ENCODE data around the gene IL19.

IL19 gene

GRCh38 chr1:206796981-206797402 lies 26.4 kb downstream of the IL19 start:
- no peak overlapping the region for H3K27ac Mint-ChIP-seq

GRCh38 chr1:206797534-206798383 lies 27.2 kb downstream of the IL19 start:
- H3K4me1 Mint-ChIP-seq (ENCODE audit: low read depth) = peaks cover 77% of the 10 kb centered on the region
- no peak overlapping the region for H3K27ac Mint-ChIP-seq
- H3K36me3 Mint-ChIP-seq (ENCODE audit: low read depth) = no peaks in the 10 kb centered on the region
- no peak overlapping the region for H3K4me3 Mint-ChIP-seq
- no peaks in the 10 kb centered on the region for H3K9me3 Mint-ChIP-seq
- DNase-seq = no peak
- H3K27me3 Mint-ChIP-seq = no peaks in the 10 kb centered on the region

More at GRCh38 chr1:206796981-206797402, 26.4 kb downstream of the IL19 start:
- Mint-ChIP-seq H3K27me3 (no peaks in the 10 kb centered on the region), H3K4me1 (ENCODE audit: low read depth) (peaks cover 77% of the 10 kb centered on the region), H3K4me3 (no peak overlapping the region), H3K36me3 (ENCODE audit: low read depth) (no peaks in the 10 kb centered on the region), H3K9me3 (no peaks in the 10 kb centered on the region)
- no peak for DNase-seq

- no peaks in the 10 kb centered on the region for H3K36me3 Mint-ChIP-seq (ENCODE audit: low read depth)
- DNase-seq = no peak
- H3K4me1 Mint-ChIP-seq (ENCODE audit: low read depth) = peaks cover 77% of the 10 kb centered on the region
- H3K27ac Mint-ChIP-seq = peak overlapping the region; percentile 67
- H3K9me3 Mint-ChIP-seq = no peaks in the 10 kb centered on the region
- H3K27me3 Mint-ChIP-seq = no peaks in the 10 kb centered on the region
- H3K4me3 Mint-ChIP-seq = no peak overlapping the region
These were observed 27.9 kb downstream of the IL19 start for GRCh38 chr1:206798384-206798996.

GRCh38 chr1:206799311-206799710 lies 28.7 kb downstream of the IL19 start:
- DNase-seq = no peak
- Mint-ChIP-seq H3K27me3 (no peaks in the 10 kb centered on the region), H3K4me3 (no peak overlapping the region), H3K27ac (no peak overlapping the region), H3K36me3 (ENCODE audit: low read depth) (no peaks in the 10 kb centered on the region), H3K9me3 (no peaks in the 10 kb centered on the region), H3K4me1 (ENCODE audit: low read depth) (peaks cover 77% of the 10 kb centered on the region)

GRCh38 chr1:206800411-206800810 lies 29.8 kb downstream of the IL19 start:
- peaks cover 77% of the 10 kb centered on the region for H3K4me1 Mint-ChIP-seq (ENCODE audit: low read depth)

GRCh38 chr1:206800891-206801290 lies 30.3 kb downstream of the IL19 start:
- Mint-ChIP-seq H3K27ac (no peak overlapping the region), H3K9me3 (no peaks in the 10 kb centered on the region), H3K36me3 (ENCODE audit: low read depth) (no peaks in the 10 kb centered on the region), H3K4me1 (ENCODE audit: low read depth) (peaks cover 78% of the 10 kb centered on the region), H3K4me3 (no peak overlapping the region), H3K27me3 (no peaks in the 10 kb centered on the region)
- no peak for DNase-seq

More at GRCh38 chr1:206800411-206800810, 29.8 kb downstream of the IL19 start:
- H3K9me3 Mint-ChIP-seq = no peaks in the 10 kb centered on the region
- H3K27me3 Mint-ChIP-seq = no peaks in the 10 kb centered on the region
- no peak overlapping the region for H3K4me3 Mint-ChIP-seq
- no peaks in the 10 kb centered on the region for H3K36me3 Mint-ChIP-seq (ENCODE audit: low read depth)
- no peak overlapping the region for H3K27ac Mint-ChIP-seq
- DNase-seq = no peak

GRCh38 chr1:206801467-206801866 lies 30.9 kb downstream of the IL19 start:
- Mint-ChIP-seq H3K4me1 (ENCODE audit: low read depth) (peaks cover 82% of the 10 kb centered on the region), H3K27ac (peak overlapping the region; percentile 58), H3K4me3 (no peak overlapping the region), H3K36me3 (ENCODE audit: low read depth) (no peaks in the 10 kb centered on the region), H3K27me3 (no peaks in the 10 kb centered on the region), H3K9me3 (no peaks in the 10 kb centered on the region)
- no peak for DNase-seq

- Mint-ChIP-seq H3K27me3 (no peaks in the 10 kb centered on the region), H3K27ac (peak overlapping the region; percentile 92), H3K9me3 (no peaks in the 10 kb centered on the region), H3K4me1 (ENCODE audit: low read depth) (peaks cover 91% of the 10 kb centered on the region), H3K4me3 (peak overlapping the region; percentile 52), H3K36me3 (ENCODE audit: low read depth) (no peaks in the 10 kb centered on the region)
- no peak for DNase-seq
These were observed 31.8 kb downstream of the IL19 start for GRCh38 chr1:206802401-206802800.

- Mint-ChIP-seq H3K9me3 (no peaks in the 10 kb centered on the region), H3K4me1 (ENCODE audit: low read depth) (peaks cover 88% of the 10 kb centered on the region), H3K36me3 (ENCODE audit: low read depth) (no peaks in the 10 kb centered on the region), H3K27ac (peak overlapping the region; percentile 92), H3K4me3 (peak overlapping the region; percentile 52), H3K27me3 (no peaks in the 10 kb centered on the region)
- peak; percentile 76 for DNase-seq
These were observed 32.7 kb downstream of the IL19 start for GRCh38 chr1:206803221-206803730.

GRCh38 chr1:206804156-206804737 lies 33.7 kb downstream of the IL19 start:
- H3K4me1 Mint-ChIP-seq (ENCODE audit: low read depth) = peaks cover 88% of the 10 kb centered on the region
- no peaks in the 10 kb centered on the region for H3K36me3 Mint-ChIP-seq (ENCODE audit: low read depth)
- peak overlapping the region; percentile 92 for H3K27ac Mint-ChIP-seq
- DNase-seq = no peak
- H3K4me3 Mint-ChIP-seq = peak overlapping the region; percentile 24
- no peaks in the 10 kb centered on the region for H3K27me3 Mint-ChIP-seq
- no peaks in the 10 kb centered on the region for H3K9me3 Mint-ChIP-seq

GRCh38 chr1:206805357-206805756 lies 34.8 kb downstream of the IL19 start:
- H3K4me1 Mint-ChIP-seq (ENCODE audit: low read depth) = peaks cover 85% of the 10 kb centered on the region
- no peak for DNase-seq
- H3K4me3 Mint-ChIP-seq = no peak overlapping the region
- H3K27ac Mint-ChIP-seq = peak overlapping the region; percentile 92
- no peaks in the 10 kb centered on the region for H3K36me3 Mint-ChIP-seq (ENCODE audit: low read depth)
- no peaks in the 10 kb centered on the region for H3K9me3 Mint-ChIP-seq
- H3K27me3 Mint-ChIP-seq = no peaks in the 10 kb centered on the region

- Mint-ChIP-seq H3K27ac (no peak overlapping the region), H3K4me3 (no peak overlapping the region), H3K36me3 (ENCODE audit: low read depth) (no peaks in the 10 kb centered on the region), H3K27me3 (no peaks in the 10 kb centered on the region), H3K4me1 (ENCODE audit: low read depth) (peaks cover 55% of the 10 kb centered on the region), H3K9me3 (peaks cover 6% of the 10 kb centered on the region)
- no peak for DNase-seq
These were observed 38.0 kb downstream of the IL19 start for GRCh38 chr1:206808615-206809014.

- Mint-ChIP-seq H3K27ac (no peak overlapping the region), H3K9me3 (peaks cover 6% of the 10 kb centered on the region)
These were observed 39.0 kb downstream of the IL19 start for GRCh38 chr1:206809504-206810084.

GRCh38 chr1:206812471-206812870 lies 41.9 kb downstream of the IL19 start:
- peaks cover 6% of the 10 kb centered on the region for H3K9me3 Mint-ChIP-seq
- no peaks in the 10 kb centered on the region for H3K27me3 Mint-ChIP-seq

More at GRCh38 chr1:206809504-206810084, 39.0 kb downstream of the IL19 start:
- DNase-seq = no peak
- H3K27me3 Mint-ChIP-seq = no peaks in the 10 kb centered on the region
- no peak overlapping the region for H3K4me3 Mint-ChIP-seq
- no peaks in the 10 kb centered on the region for H3K36me3 Mint-ChIP-seq (ENCODE audit: low read depth)
- H3K4me1 Mint-ChIP-seq (ENCODE audit: low read depth) = peaks cover 49% of the 10 kb centered on the region

More at GRCh38 chr1:206812471-206812870, 41.9 kb downstream of the IL19 start:
- no peak for DNase-seq
- Mint-ChIP-seq H3K36me3 (ENCODE audit: low read depth) (no peaks in the 10 kb centered on the region), H3K27ac (no peak overlapping the region), H3K4me3 (no peak overlapping the region), H3K4me1 (ENCODE audit: low read depth) (peaks cover 47% of the 10 kb centered on the region)
